Osteocyte (in vitro differentiated cells): ENCODE measurements around the gene OAF. TPM values are rescaled to one million over a fixed set of nuclear protein-coding genes. Genes with fewer than 3 reads are reported as not detected.
"Not testable (repeated sequence)": the region's sequence is repeated elsewhere in the genome, so short reads cannot be mapped to it uniquely, and the experiment has no call there.

Source experiments
- DNase-seq: peaks from one replicate; pipeline ENCODE4 v3.0.0; 2021; ENCODE audit warnings: mixed read lengths; ENCODE audit not compliant: unreplicated experiment; ENCODE audit errors: extremely low spot score
- H3K27ac Mint-ChIP-seq: one replicate; pipeline ENCODE4 v1.8.0; 2021; ENCODE audit warnings: mild to moderate bottlenecking, mixed read lengths; ENCODE audit not compliant: unreplicated experiment
- H3K27me3 Mint-ChIP-seq: one replicate; pipeline ENCODE4 v1.8.0; 2021; ENCODE audit warnings: mixed read lengths; ENCODE audit not compliant: unreplicated experiment
- H3K36me3 Mint-ChIP-seq: one replicate; pipeline ENCODE4 v1.8.0; 2021; ENCODE audit warnings: mixed read lengths; ENCODE audit not compliant: unreplicated experiment
- H3K4me1 Mint-ChIP-seq: one replicate; pipeline ENCODE4 v1.8.0; 2021; ENCODE audit warnings: mixed read lengths; ENCODE audit not compliant: unreplicated experiment
- H3K4me3 Mint-ChIP-seq: one replicate; pipeline ENCODE4 v1.8.0; 2021; ENCODE audit warnings: mild to moderate bottlenecking, moderate library complexity, mixed read lengths; ENCODE audit not compliant: unreplicated experiment
- H3K9me3 Mint-ChIP-seq: one replicate; pipeline ENCODE4 v1.8.0; 2021; ENCODE audit warnings: mixed read lengths; ENCODE audit not compliant: unreplicated experiment
- CTCF ChIP-seq: fragments of 200-600 bp; sonication (generic); IDR thresholded peaks from 2 replicates; pipeline ENCODE4 v1.5.0; 2021; ENCODE audit warnings: antibody characterized with exemption, mild to moderate bottlenecking, moderate library complexity
- total RNA-seq: library from RNA; stranded (reverse); gene quantifications from 2 replicates; pipeline ENCODE4 v1.2.1, GENCODE V29; 2021

The OAF gene
- total RNA-seq, 1 donor from 2014 or later: 10.2 TPM

GRCh38 chr11:120270386-120270785 lies 59.6 kb downstream of the OAF start:
- Mint-ChIP-seq H3K9me3 (no peaks in the 10 kb centered on the region), H3K27me3 (peaks cover 46% of the 10 kb centered on the region), H3K36me3 (no peaks in the 10 kb centered on the region), H3K4me3 (no peak overlapping the region), H3K4me1 (no peaks in the 10 kb centered on the region), H3K27ac (no peak overlapping the region)
- TF ChIP-seq CTCF: no peak
- DNase-seq: no peak

- Mint-ChIP-seq H3K9me3 (no peaks in the 10 kb centered on the region), H3K27ac (no peak overlapping the region)
- no peak for TF ChIP-seq CTCF
Measured at GRCh38 chr11:120271672-120272071, 60.8 kb downstream of the OAF start.

GRCh38 chr11:120272303-120272702 lies 61.5 kb downstream of the OAF start:
- TF ChIP-seq CTCF: no peak
- Mint-ChIP-seq H3K9me3 (no peaks in the 10 kb centered on the region), H3K27ac (no peak overlapping the region), H3K36me3 (no peaks in the 10 kb centered on the region), H3K27me3 (peaks cover 33% of the 10 kb centered on the region), H3K4me1 (no peaks in the 10 kb centered on the region), H3K4me3 (no peak overlapping the region)
- DNase-seq: no peak

More at GRCh38 chr11:120271672-120272071, 60.8 kb downstream of the OAF start:
- Mint-ChIP-seq H3K36me3 (no peaks in the 10 kb centered on the region), H3K4me3 (no peak overlapping the region), H3K4me1 (no peaks in the 10 kb centered on the region), H3K27me3 (peaks cover 40% of the 10 kb centered on the region)
- DNase-seq: no peak

- Mint-ChIP-seq H3K4me3 (no peak overlapping the region), H3K27ac (no peak overlapping the region), H3K27me3 (peaks cover 35% of the 10 kb centered on the region), H3K4me1 (no peaks in the 10 kb centered on the region), H3K36me3 (no peaks in the 10 kb centered on the region), H3K9me3 (no peaks in the 10 kb centered on the region)
- no peak for DNase-seq
- no peak for TF ChIP-seq CTCF
Measured at GRCh38 chr11:120273432-120273831, 62.6 kb downstream of the OAF start.

GRCh38 chr11:120273956-120274355 lies 63.1 kb downstream of the OAF start:
- H3K27me3 Mint-ChIP-seq: peaks cover 36% of the 10 kb centered on the region
- H3K4me3 Mint-ChIP-seq: not testable (repeated sequence)

GRCh38 chr11:120279502-120279901 lies 68.7 kb downstream of the OAF start:
- no peak overlapping the region for H3K4me3 Mint-ChIP-seq
- H3K9me3 Mint-ChIP-seq: no peaks in the 10 kb centered on the region
- DNase-seq: no peak
- H3K4me1 Mint-ChIP-seq: peaks cover 6% of the 10 kb centered on the region
- TF ChIP-seq CTCF: no peak
- H3K27me3 Mint-ChIP-seq: peaks cover 37% of the 10 kb centered on the region
- no peaks in the 10 kb centered on the region for H3K36me3 Mint-ChIP-seq
- no peak overlapping the region for H3K27ac Mint-ChIP-seq

More at GRCh38 chr11:120273956-120274355, 63.1 kb downstream of the OAF start:
- not testable (repeated sequence) for H3K4me1 Mint-ChIP-seq, H3K9me3 Mint-ChIP-seq, H3K27ac Mint-ChIP-seq, H3K36me3 Mint-ChIP-seq, DNase-seq
